ENCODE data around the gene NINJ1.

The NINJ1 gene

GRCh38 chr9:93096131-93096802, 37.8 kb downstream of the NINJ1 start, which contains the start of gene CARD19:
Gene CARD19, plus strand, starts transcription at chr9:93096217. Its CDS starts 129 bp downstream, at chr9:93096346.
- H3K4me3 ChIP-seq (ENCODE audit: insufficient read depth, low read length, poor library complexity, severe bottlenecking) = peak within 1 kb of the TSS; percentile 90
- no peaks in the 10 kb centered on the region for H3K27me3 ChIP-seq (ENCODE audit: low read length)
- no peaks in the 10 kb centered on the region for H3K79me2 ChIP-seq (ENCODE audit: insufficient read depth, low read length)
- TF ChIP-seq EZH2phosphoT487 (conservative IDR thresholded peaks at IDR 0.05; ENCODE audit: low read length) = no peak
- no peak for TF ChIP-seq CTCF (IDR thresholded peaks at IDR 0.05; ENCODE audit: insufficient read depth, low read length, poor library complexity, severe bottlenecking)
- H3K27ac ChIP-seq (ENCODE audit: low read depth, low read length) = peak within 1 kb of the TSS; percentile 69
- no peaks in the 10 kb centered on the region for H3K9me2 ChIP-seq (replicated peaks; ENCODE audit: insufficient read depth, low read length)
- peak within 1 kb of the TSS; percentile 62 for H3K4me2 ChIP-seq (ENCODE audit: low read depth, low read length, poor library complexity, severe bottlenecking)
- peak within 1 kb of the TSS; percentile 77 for H3K9ac ChIP-seq (ENCODE audit: low read length)
- H3K36me3 ChIP-seq (ENCODE audit: low read length) = no peaks in the 10 kb centered on the region
- no peaks in the 10 kb centered on the region for H3K9me3 ChIP-seq (ENCODE audit: insufficient read depth, low read length)
- no peaks in the 10 kb centered on the region for H4K20me1 ChIP-seq (ENCODE audit: low read depth, low read length)
- H2AFZ ChIP-seq (ENCODE audit: low read depth, low read length, severe bottlenecking) = peak within 1 kb of the TSS; percentile 97
- peaks cover 18% of the 10 kb centered on the region for H3F3A ChIP-seq (ENCODE audit: insufficient read depth)

- H3K27me3 ChIP-seq (ENCODE audit: low read length) = no peaks in the 10 kb centered on the region
- H3K79me2 ChIP-seq (ENCODE audit: insufficient read depth, low read length) = no peaks in the 10 kb centered on the region
- peak overlapping the region; percentile 30 for H2AFZ ChIP-seq (ENCODE audit: low read depth, low read length, severe bottlenecking)
- H3K27ac ChIP-seq (ENCODE audit: low read depth, low read length) = peak overlapping the region; percentile 69
- peaks cover 18% of the 10 kb centered on the region for H3F3A ChIP-seq (ENCODE audit: insufficient read depth)
- H3K9me3 ChIP-seq (ENCODE audit: insufficient read depth, low read length) = no peaks in the 10 kb centered on the region
- H4K20me1 ChIP-seq (ENCODE audit: low read depth, low read length) = no peaks in the 10 kb centered on the region
- H3K9me2 ChIP-seq (replicated peaks; ENCODE audit: insufficient read depth, low read length) = no peaks in the 10 kb centered on the region
- H3K4me3 ChIP-seq (ENCODE audit: insufficient read depth, low read length, poor library complexity, severe bottlenecking) = peak overlapping the region; percentile 90
- no peaks in the 10 kb centered on the region for H3K36me3 ChIP-seq (ENCODE audit: low read length)
- no peak for TF ChIP-seq CTCF (IDR thresholded peaks at IDR 0.05; ENCODE audit: insufficient read depth, low read length, poor library complexity, severe bottlenecking)
- H3K4me2 ChIP-seq (ENCODE audit: low read depth, low read length, poor library complexity, severe bottlenecking) = peak overlapping the region; percentile 62
- peak overlapping the region; percentile 77 for H3K9ac ChIP-seq (ENCODE audit: low read length)
These were observed 38.6 kb downstream of the NINJ1 start for GRCh38 chr9:93095205-93096130.

GRCh38 chr9:93094658-93095204, 39.3 kb downstream of the NINJ1 start:
- no peaks in the 10 kb centered on the region for H3K9me3 ChIP-seq (ENCODE audit: insufficient read depth, low read length)
- H3K9me2 ChIP-seq (replicated peaks; ENCODE audit: insufficient read depth, low read length) = no peaks in the 10 kb centered on the region
- H2AFZ ChIP-seq (ENCODE audit: low read depth, low read length, severe bottlenecking) = peak overlapping the region; percentile 30
- no peaks in the 10 kb centered on the region for H4K20me1 ChIP-seq (ENCODE audit: low read depth, low read length)
- H3K4me3 ChIP-seq (ENCODE audit: insufficient read depth, low read length, poor library complexity, severe bottlenecking) = peak overlapping the region; percentile 55
- H3K4me2 ChIP-seq (ENCODE audit: low read depth, low read length, poor library complexity, severe bottlenecking) = peak overlapping the region; percentile 62
- no peaks in the 10 kb centered on the region for H3K79me2 ChIP-seq (ENCODE audit: insufficient read depth, low read length)
- peaks cover 18% of the 10 kb centered on the region for H3F3A ChIP-seq (ENCODE audit: insufficient read depth)
- TF ChIP-seq EZH2phosphoT487 (conservative IDR thresholded peaks at IDR 0.05; ENCODE audit: low read length) = no peak
- no peak for TF ChIP-seq CTCF (IDR thresholded peaks at IDR 0.05; ENCODE audit: insufficient read depth, low read length, poor library complexity, severe bottlenecking)
- H3K36me3 ChIP-seq (ENCODE audit: low read length) = no peaks in the 10 kb centered on the region
- peak overlapping the region; percentile 69 for H3K27ac ChIP-seq (ENCODE audit: low read depth, low read length)
- H3K9ac ChIP-seq (ENCODE audit: low read length) = peak overlapping the region; percentile 69
- no peaks in the 10 kb centered on the region for H3K27me3 ChIP-seq (ENCODE audit: low read length)

All from SU-DHL-6 (cell line).